H1 (cell line): ENCODE measurements around the gene TRABD. TPM values are rescaled to one million over a fixed set of nuclear protein-coding genes. Genes with fewer than 3 reads are reported as not detected.

Experiments used
- CREB1 ChIP-seq: IDR thresholded peaks from 2 replicates; pipeline ENCODE4 v1.6.1; 2012; ENCODE audit warnings: inconsistent platforms
- KDM4A ChIP-seq: IDR thresholded peaks from one replicate; pipeline ENCODE4 v1.7.1; 2012; ENCODE audit warnings: low read depth, mild to moderate bottlenecking, moderate library complexity, low read length, inconsistent platforms; ENCODE audit not compliant: severe bottlenecking
- SIX5 ChIP-seq: IDR thresholded peaks from 2 replicates; pipeline ENCODE4 v1.6.1; 2011; ENCODE audit warnings: mild to moderate bottlenecking, low read depth, low read length
- polyA plus RNA-seq, 7 experiments: library from polyadenylated mRNA; depleted of rRNA in 3 of 7; stranded (reverse) in 5 of 7; unstranded in 2 of 7; fragments of >200 nt in 5 of 7; fragments of 200-250 nt in 2 of 7; gene quantifications; 1 replicate in 5 of 7; 2 replicates in 1 of 7; 4 replicates in 1 of 7; pipeline versions ENCODE4 v1.2.1 to v1.2.3, GENCODE V29; 2011 to 2013; ENCODE audit warnings: missing spikeins in 2 of 7, mixed read lengths in 2 of 7
- total RNA-seq: library from RNA; stranded (reverse); fragmentation: NEBNext Ultra II Directional; extraction: Animal tissue kit (Norgen Biotek cat#: 25700); gene quantifications from 2 replicates; pipeline ENCODE4 v1.2.1, GENCODE V29; 2021

Gene TRABD
- total and polyA plus RNA-seq, 2 of the 8 experiments (the other 6 are each of a cell fraction or from before 2014, with no cell fraction given) = 44.2 to 57.5 TPM

- no peak for TF ChIP-seq SIX5
- no peak for TF ChIP-seq CREB1
- no peak for TF ChIP-seq KDM4A
These were observed 59.7 kb downstream of the TRABD start (continued) for GRCh38 chr22:50245214-50246072.
